SK-N-SH (cell line): ENCODE results near the gene PLXNA4. TPM values are rescaled to one million over a fixed set of nuclear protein-coding genes. Genes with fewer than 3 reads are reported as not detected.

Source experiments
- CTCF ChIA-PET: fragments of 300-600, 350-600 bp; formaldehyde crosslinking; extraction: SDS; loops from one replicate; lab custom pipeline; 2021; lab: Yijun Ruan, JAX
- POLR2A ChIA-PET: fragments of 350-600 bp; sonication (Branson Sonifier 250); formaldehyde crosslinking; extraction: SDS; loops from one replicate; lab custom pipeline; 2020; ENCODE audit warnings: antibody characterized with exemption, inconsistent platforms; lab: Yijun Ruan, JAX
- DNase-seq: peaks from one replicate; pipeline ENCODE4 v3.0.0; 2012
- H2AFZ ChIP-seq: fragments of 200-600 bp; sonication (generic); 2 replicates; pipeline ENCODE4 v1.8.1; 2016; ENCODE audit warnings: antibody characterized with exemption, mild to moderate bottlenecking, low read depth
- H3F3A ChIP-seq: fragments of 200-600 bp; sonication (generic); replicated peaks from 2 replicates; pipeline ENCODE3; 2016; ENCODE audit warnings: antibody characterized with exemption, mild to moderate bottlenecking; ENCODE audit not compliant: insufficient read depth
- H3K27ac ChIP-seq, 2 experiments: fragments of 200-500 bp in 1 of 2; fragments of 200-600 bp in 1 of 2; sonication (Bioruptor generic) in 1 of 2; sonication (generic), shearing (Covaris generic) in 1 of 2; 2 replicates each; pipeline versions ENCODE4 v1.5.1 to v1.6.1; 2014 to 2016; ENCODE audit warnings: low read depth in 2 of 2, inconsistent platforms in 1 of 2, low read length in 1 of 2, mild to moderate bottlenecking in 1 of 2, mixed read lengths in 1 of 2
- H3K27me3 ChIP-seq: fragments of 200-600 bp; sonication (generic), shearing (Covaris generic); 2 replicates; pipeline ENCODE4 v1.6.1; 2016; ENCODE audit warnings: mixed run types; ENCODE audit not compliant: insufficient read depth
- H3K36me3 ChIP-seq, 2 experiments: fragments of 200-500 bp in 1 of 2; fragments of 200-600 bp in 1 of 2; sonication (Bioruptor generic) in 1 of 2; sonication (generic) in 1 of 2; replicated peaks in 1 of 2; 2 replicates each; pipeline versions ENCODE3 to v1.5.1; 2014 to 2016; ENCODE audit warnings: low read length in 1 of 2, mild to moderate bottlenecking in 1 of 2; ENCODE audit not compliant: insufficient read depth in 2 of 2, control insufficient read depth in 1 of 2
- H3K4me1 ChIP-seq, 2 experiments: fragments of 200-500 bp in 1 of 2; fragments of 200-600 bp in 1 of 2; sonication (Bioruptor generic) in 1 of 2; sonication (generic), shearing (Covaris generic) in 1 of 2; 2 replicates each; pipeline versions ENCODE4 v1.5.1 to v1.6.1; 2014 to 2016; ENCODE audit warnings: low read depth in 1 of 2, low read length in 1 of 2, mixed run types in 1 of 2; ENCODE audit not compliant: insufficient read depth in 2 of 2, control insufficient read depth in 1 of 2
- H3K4me2 ChIP-seq: fragments of 200-600 bp; sonication (generic), shearing (Covaris generic); 2 replicates; pipeline ENCODE4 v1.6.1; 2017; ENCODE audit warnings: mixed run types
- H3K4me3 ChIP-seq, 2 experiments: fragments of 200-500 bp in 1 of 2; fragments of 200-600 bp in 1 of 2; sonication (Bioruptor generic) in 1 of 2; sonication (generic), shearing (Covaris generic) in 1 of 2; 2 replicates each; pipeline versions ENCODE4 v1.5.1 to v1.8.1; 2014 to 2016; ENCODE audit warnings: low read depth in 2 of 2, inconsistent platforms in 1 of 2, low read length in 1 of 2, mild to moderate bottlenecking in 1 of 2, mixed read lengths in 1 of 2, moderate library complexity in 1 of 2
- H3K79me2 ChIP-seq: fragments of 200-600 bp; sonication (generic); 2 replicates; pipeline ENCODE4 v1.8.1; 2017; ENCODE audit warnings: mild to moderate bottlenecking; ENCODE audit not compliant: insufficient read depth
- H3K9ac ChIP-seq: fragments of 200-600 bp; sonication (generic); 2 replicates; pipeline ENCODE4 v1.6.1; 2017; ENCODE audit warnings: mixed run types
- H3K9me2 ChIP-seq: fragments of 200-600 bp; sonication (generic); 2 replicates; pipeline ENCODE4 v1.6.1; 2017; ENCODE audit warnings: mixed run types
- H3K9me3 ChIP-seq: fragments of 200-600 bp; sonication (generic); 2 replicates; pipeline ENCODE4 v1.6.1; 2017; ENCODE audit warnings: mixed run types, mild to moderate bottlenecking, moderate library complexity
- H4K20me1 ChIP-seq: fragments of 200-600 bp; sonication (generic); 2 replicates; pipeline ENCODE4 v1.6.1; 2017; ENCODE audit warnings: mild to moderate bottlenecking, mixed run types; ENCODE audit not compliant: insufficient read depth
- FOSL2 ChIP-seq: IDR thresholded peaks from 2 replicates; pipeline ENCODE4 v1.4.0; 2012; ENCODE audit warnings: low read depth, mild to moderate bottlenecking, moderate library complexity, borderline replicate concordance
- JUND ChIP-seq: IDR thresholded peaks from 2 replicates; pipeline ENCODE4 v1.4.0; 2012
- MXI1 ChIP-seq: IDR thresholded peaks from 2 replicates; pipeline ENCODE4 v1.6.1; 2012; ENCODE audit warnings: mild to moderate bottlenecking, low read depth, low read length, improper control_type of control experiment
- NFIC ChIP-seq: IDR thresholded peaks from 2 replicates; pipeline ENCODE4 v1.4.0; 2012; ENCODE audit warnings: borderline replicate concordance
- POLR2AphosphoS5 ChIP-seq: IDR thresholded peaks from 2 replicates; pipeline ENCODE4 v1.6.1; 2012; ENCODE audit warnings: low read depth, low read length
- RAD21 ChIP-seq: IDR thresholded peaks from 2 replicates; pipeline ENCODE4 v1.6.1; 2012; ENCODE audit warnings: mild to moderate bottlenecking, low read length
- RFX5 ChIP-seq: IDR thresholded peaks from 2 replicates; pipeline ENCODE4 v1.6.1; 2012; ENCODE audit warnings: mild to moderate bottlenecking, improper control_type of control experiment, low read length
- RXRA ChIP-seq: IDR thresholded peaks from 2 replicates; pipeline ENCODE4 v1.4.0; 2012; ENCODE audit warnings: low read depth, mild to moderate bottlenecking, borderline replicate concordance
- SMC3 ChIP-seq: IDR thresholded peaks from 2 replicates; pipeline ENCODE4 v1.6.1; 2012; ENCODE audit warnings: low read depth, low read length, improper control_type of control experiment
- TCF12 ChIP-seq: IDR thresholded peaks from 2 replicates; pipeline ENCODE4 v1.4.0; 2012
- WGBS: methylation state at CpG from one replicate; pipeline ENCODE4 v1.1.6; 2017; ENCODE audit warnings: low lambda C conversion rate; 5-methylcytosine and 5-hydroxymethylcytosine counted together
- polyA plus RNA-seq, 3 experiments: library from polyadenylated mRNA; depleted of rRNA; stranded (reverse); fragments of >200 nt; gene quantifications; 2 replicates each; pipeline ENCODE4 v1.2.3, GENCODE V29; 2012
- TF ChIP-seq, protein P1 (sequence below): fragments of 150-350 bp; IDR thresholded peaks from 2 replicates; pipeline ENCODE4 v1.6.1; 2016; ENCODE audit warnings: mild to moderate bottlenecking, low read depth, low read length
- TF ChIP-seq, protein P2 (sequence below): IDR thresholded peaks from 2 replicates; pipeline ENCODE4; 2012
- TF ChIP-seq, protein P3 (sequence below): IDR thresholded peaks from 2 replicates; pipeline ENCODE4 v1.4.0; 2012; ENCODE audit warnings: low read depth
- TF ChIP-seq, protein P4 (sequence below): fragments of 200-600 bp; sonication (generic); IDR thresholded peaks from 2 replicates; pipeline ENCODE4 v1.6.1; 2017; ENCODE audit warnings: antibody characterized with exemption, mild to moderate bottlenecking, moderate library complexity

PLXNA4 gene
- polyA plus RNA-seq, 1 of the 3 experiments (the other 2 are of a cell fraction), result 2.4 TPM

DNA sequence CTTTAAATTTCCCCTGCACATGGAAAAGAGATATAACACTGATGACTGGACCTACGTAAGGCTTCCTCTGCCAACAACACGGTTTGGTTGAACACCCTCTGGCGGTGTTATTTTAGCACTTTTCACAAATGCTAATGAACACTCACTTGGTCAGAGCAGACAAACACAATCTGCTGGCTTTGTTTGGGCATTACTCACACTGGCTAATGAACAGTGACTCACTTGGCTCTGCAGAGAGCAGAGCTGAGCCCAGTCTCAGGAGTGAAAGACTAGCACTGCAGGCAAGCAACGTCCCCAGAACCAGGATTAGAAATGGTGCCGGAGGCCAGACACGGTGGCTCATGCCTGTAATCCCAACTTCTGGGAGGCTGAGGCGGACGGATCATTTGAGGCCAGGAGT lies 430.8 kb downstream of the PLXNA4 start:
- WGBS, result 46% methylated on average over 8 of the region's 8 CpGs
- Histone ChIP-seq H3K4me3 (no peak overlapping the region), H3K4me1 (peaks cover 0 to 3% of the 10 kb centered on the region in 2 experiments; a peak in 2 of 4 replicates), H2AFZ (no peak overlapping the region), H3K4me2 (peak overlapping the region; percentile 31; the same call in 1 of the 2 replicates), H3K27ac (peak overlapping the region in 1 of 2 experiments; percentile 54; a peak in 2 of 4 replicates), H3K9me3 (no peaks in the 10 kb centered on the region), H3K9ac (no peak overlapping the region), H3F3A (peaks cover 15% of the 10 kb centered on the region), H3K79me2 (no peaks in the 10 kb centered on the region), H3K27me3 (no peaks in the 10 kb centered on the region), H3K9me2 (no peaks in the 10 kb centered on the region), H3K36me3 (peaks cover 5 to 26% of the 10 kb centered on the region in 2 experiments), H4K20me1 (no peaks in the 10 kb centered on the region)
- DNase-seq, result no peak
- ChIA-PET POLR2A (no interaction called here), CTCF (no interaction called here)
- TF ChIP-seq TCF12, result peak; percentile 68; the same call in 1 of the 2 replicates
- no peak for TF ChIP-seq RXRA
- TF ChIP-seq FOSL2, result peak; percentile 88
- TF ChIP-seq POLR2AphosphoS5, result peak; percentile 16; the same call in 1 of the 2 replicates
- TF ChIP-seq NFIC, result peak; percentile 69
- peak; percentile 75 for TF ChIP-seq JUND
- TF ChIP-seq, protein P1, sequence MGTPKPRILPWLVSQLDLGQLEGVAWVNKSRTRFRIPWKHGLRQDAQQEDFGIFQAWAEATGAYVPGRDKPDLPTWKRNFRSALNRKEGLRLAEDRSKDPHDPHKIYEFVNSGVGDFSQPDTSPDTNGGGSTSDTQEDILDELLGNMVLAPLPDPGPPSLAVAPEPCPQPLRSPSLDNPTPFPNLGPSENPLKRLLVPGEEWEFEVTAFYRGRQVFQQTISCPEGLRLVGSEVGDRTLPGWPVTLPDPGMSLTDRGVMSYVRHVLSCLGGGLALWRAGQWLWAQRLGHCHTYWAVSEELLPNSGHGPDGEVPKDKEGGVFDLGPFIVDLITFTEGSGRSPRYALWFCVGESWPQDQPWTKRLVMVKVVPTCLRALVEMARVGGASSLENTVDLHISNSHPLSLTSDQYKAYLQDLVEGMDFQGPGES, result no peak
- TF ChIP-seq, protein P2, sequence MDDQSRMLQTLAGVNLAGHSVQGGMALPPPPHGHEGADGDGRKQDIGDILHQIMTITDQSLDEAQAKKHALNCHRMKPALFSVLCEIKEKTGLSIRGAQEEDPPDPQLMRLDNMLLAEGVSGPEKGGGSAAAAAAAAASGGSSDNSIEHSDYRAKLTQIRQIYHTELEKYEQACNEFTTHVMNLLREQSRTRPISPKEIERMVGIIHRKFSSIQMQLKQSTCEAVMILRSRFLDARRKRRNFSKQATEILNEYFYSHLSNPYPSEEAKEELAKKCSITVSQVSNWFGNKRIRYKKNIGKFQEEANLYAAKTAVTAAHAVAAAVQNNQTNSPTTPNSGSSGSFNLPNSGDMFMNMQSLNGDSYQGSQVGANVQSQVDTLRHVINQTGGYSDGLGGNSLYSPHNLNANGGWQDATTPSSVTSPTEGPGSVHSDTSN, result 0 out of 2 replicates have a peak, but pooled peaks have one; percentile 33
- peak; percentile 22 for TF ChIP-seq SMC3
- TF ChIP-seq, protein P3, sequence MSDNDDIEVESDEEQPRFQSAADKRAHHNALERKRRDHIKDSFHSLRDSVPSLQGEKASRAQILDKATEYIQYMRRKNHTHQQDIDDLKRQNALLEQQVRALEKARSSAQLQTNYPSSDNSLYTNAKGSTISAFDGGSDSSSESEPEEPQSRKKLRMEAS, result peak; percentile 53; the same call in 1 of the 2 replicates
- no peak for TF ChIP-seq MXI1
- TF ChIP-seq, protein P4, sequence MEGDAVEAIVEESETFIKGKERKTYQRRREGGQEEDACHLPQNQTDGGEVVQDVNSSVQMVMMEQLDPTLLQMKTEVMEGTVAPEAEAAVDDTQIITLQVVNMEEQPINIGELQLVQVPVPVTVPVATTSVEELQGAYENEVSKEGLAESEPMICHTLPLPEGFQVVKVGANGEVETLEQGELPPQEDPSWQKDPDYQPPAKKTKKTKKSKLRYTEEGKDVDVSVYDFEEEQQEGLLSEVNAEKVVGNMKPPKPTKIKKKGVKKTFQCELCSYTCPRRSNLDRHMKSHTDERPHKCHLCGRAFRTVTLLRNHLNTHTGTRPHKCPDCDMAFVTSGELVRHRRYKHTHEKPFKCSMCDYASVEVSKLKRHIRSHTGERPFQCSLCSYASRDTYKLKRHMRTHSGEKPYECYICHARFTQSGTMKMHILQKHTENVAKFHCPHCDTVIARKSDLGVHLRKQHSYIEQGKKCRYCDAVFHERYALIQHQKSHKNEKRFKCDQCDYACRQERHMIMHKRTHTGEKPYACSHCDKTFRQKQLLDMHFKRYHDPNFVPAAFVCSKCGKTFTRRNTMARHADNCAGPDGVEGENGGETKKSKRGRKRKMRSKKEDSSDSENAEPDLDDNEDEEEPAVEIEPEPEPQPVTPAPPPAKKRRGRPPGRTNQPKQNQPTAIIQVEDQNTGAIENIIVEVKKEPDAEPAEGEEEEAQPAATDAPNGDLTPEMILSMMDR, result peak; percentile 18; the same call in 1 of the 2 replicates
- TF ChIP-seq RFX5, result no peak
- peak; percentile 10; the same call in 1 of the 2 replicates for TF ChIP-seq RAD21
